K562 (cell line): ENCODE data around the gene MARCHF3. TPM values are rescaled to one million over a fixed set of nuclear protein-coding genes. Genes with fewer than 3 reads are reported as not detected.

Source experiments
- ATAC-seq: fragments of 200-7000 bp; cut with Tn5 transposase; 3 replicates; pipeline ENCODE4 v1.9.1; 2020; ENCODE audit warnings: moderate library complexity
- BruUV-seq: library from RNA; stranded (reverse); fragments of 400-500 nt; replicated peaks from 2 replicates; lab custom pipeline; 2021; lab: Mats Ljungman, UMichigan
- CTCF ChIA-PET: fragments of 300-600 bp; formaldehyde crosslinking; extraction: SDS; loops from one replicate; lab custom pipeline; 2021; ENCODE audit warnings: low intra/inter-chr PET ratio; lab: Yijun Ruan, JAX
- POLR2A ChIA-PET: fragments of 300-600, 350-650 bp; sonication (Branson Sonifier 250); formaldehyde crosslinking; extraction: SDS; loops from one replicate; lab custom pipeline; 2021; ENCODE audit warnings: antibody characterized with exemption, inconsistent platforms; lab: Yijun Ruan, JAX
- DNase-seq, 4 experiments: peaks; one replicate each; pipeline versions ENCODE4 v3.0.0 to v3.0.0-alpha.2; 2011 to 2018; ENCODE audit warnings: low spot score in 3 of 4, mixed read lengths in 3 of 4; ENCODE audit errors: extremely low read depth in 1 of 4
- FAIRE-seq: peaks from 2 replicates; lab custom pipeline; 2011; peaks lifted over from hg19 to GRCh38; lab: Jason Lieb, UNC
- H2AFZ ChIP-seq: 2 replicates; pipeline ENCODE4 v1.6.0; 2011; ENCODE audit warnings: low read depth, low read length, control low read depth, inconsistent platforms
- H3K27ac ChIP-seq: fragments of 200-600 bp; 3 replicates; pipeline ENCODE4 v1.8.0; 2011; ENCODE audit warnings: low read depth, mild to moderate bottlenecking, control low read depth, inconsistent platforms, low read length, moderate library complexity, mixed read lengths; ENCODE audit errors: extremely low read depth
- H3K27me3 ChIP-seq, 2 experiments: fragments of 300-600 bp in 1 of 2; 2 replicates in 1 of 2; 3 replicates in 1 of 2; pipeline versions ENCODE4 v1.6.0 to v1.8.0; 2011; ENCODE audit warnings: inconsistent platforms in 2 of 2, low read length in 2 of 2, mild to moderate bottlenecking in 1 of 2, mixed read lengths in 1 of 2, moderate library complexity in 1 of 2; ENCODE audit not compliant: control insufficient read depth in 2 of 2, insufficient read depth in 2 of 2
- H3K36me3 ChIP-seq: fragments of 300-600 bp; 3 replicates; pipeline ENCODE4 v1.8.0; 2011; ENCODE audit warnings: mild to moderate bottlenecking, low read length, inconsistent platforms; ENCODE audit not compliant: control insufficient read depth, insufficient read depth
- H3K4me1 ChIP-seq, 2 experiments: fragments of 200-600 bp in 1 of 2; replicated peaks in 1 of 2; 2 replicates in 1 of 2; 3 replicates in 1 of 2; pipeline versions ENCODE4 v1.5.1 to v1.8.0; 2011; ENCODE audit warnings: inconsistent platforms in 2 of 2, low read length in 2 of 2, mild to moderate bottlenecking in 1 of 2, mixed read lengths in 1 of 2, moderate library complexity in 1 of 2; ENCODE audit not compliant: control insufficient read depth in 2 of 2, insufficient read depth in 2 of 2
- H3K4me2 ChIP-seq: 2 replicates; pipeline ENCODE4 v1.6.1; 2011; ENCODE audit warnings: low read length, control low read depth, inconsistent platforms, mixed read lengths; ENCODE audit not compliant: insufficient read depth
- H3K4me3 ChIP-seq: fragments of 200-600 bp; sonication (generic), shearing (Covaris generic); 2 replicates; pipeline ENCODE4 v1.5.1; 2016; ENCODE audit warnings: control low read depth, inconsistent platforms
- H3K79me2 ChIP-seq: fragments of 200-600 bp; 3 replicates; pipeline ENCODE4 v1.8.0; 2011; ENCODE audit warnings: low read length, inconsistent platforms; ENCODE audit not compliant: control insufficient read depth, insufficient read depth
- H3K9ac ChIP-seq, 2 experiments: 2 replicates each; pipeline versions ENCODE4 v1.6.0 to v1.6.1; 2011; ENCODE audit warnings: low read depth in 2 of 2, low read length in 2 of 2, control low read depth in 1 of 2, inconsistent platforms in 1 of 2, mild to moderate bottlenecking in 1 of 2, mixed read lengths in 1 of 2; ENCODE audit not compliant: insufficient read depth in 1 of 2
- H3K9me1 ChIP-seq: one replicate; pipeline ENCODE4 v1.6.0; 2011; ENCODE audit warnings: inconsistent platforms, mild to moderate bottlenecking, low read length, moderate library complexity; ENCODE audit not compliant: control insufficient read depth, insufficient read depth
- H3K9me3 ChIP-seq: replicated peaks from 2 replicates; pipeline ENCODE4 v1.5.1; 2011; ENCODE audit warnings: low read depth, low read length, inconsistent platforms; ENCODE audit not compliant: control insufficient read depth, insufficient read depth
- H4K20me1 ChIP-seq: replicated peaks from 2 replicates; pipeline ENCODE4 v1.6.1; 2011; ENCODE audit warnings: low read length, inconsistent platforms, mixed read lengths; ENCODE audit not compliant: control insufficient read depth, insufficient read depth
- HDAC2 ChIP-seq: fragments of 450-650 bp; IDR thresholded peaks from 2 replicates; pipeline ENCODE4 v1.6.1; 2016; ENCODE audit warnings: mild to moderate bottlenecking
- KLF10 ChIP-seq: fragments of 250-450 bp; sonication (Bioruptor Pico); IDR thresholded peaks from 2 replicates; pipeline ENCODE4 v1.6.1; 2021; ENCODE audit warnings: matching md5 sums
- MEIS2 ChIP-seq: fragments of 450-650 bp; IDR thresholded peaks from 2 replicates; pipeline ENCODE4 v1.6.1; 2014; ENCODE audit warnings: mild to moderate bottlenecking; ENCODE audit not compliant: partially characterized antibody
- NFIX ChIP-seq: fragments of 250-450 bp; sonication (Bioruptor Pico); IDR thresholded peaks from 2 replicates; pipeline ENCODE4 v1.4.0; 2020; ENCODE audit warnings: low read depth, mild to moderate bottlenecking, moderate library complexity
- PKNOX1 ChIP-seq: fragments of 450-650 bp; IDR thresholded peaks from 2 replicates; pipeline ENCODE4 v1.6.1; 2016
- RAD21 ChIP-seq, 2 experiments: fragments of 250-450 bp in 1 of 2; fragments of 450-650 bp in 1 of 2; sonication (Bioruptor Pico) in 1 of 2; formaldehyde crosslinking in 1 of 2; IDR thresholded peaks in 1 of 2; conservative IDR thresholded peaks in 1 of 2; 2 replicates each; pipeline versions ENCODE4 v1.4.0 to v1.8.0; 2020 to 2022; ENCODE audit warnings: mild to moderate bottlenecking in 2 of 2, moderate library complexity in 1 of 2
- SMAD3 ChIP-seq: fragments of 450-650 bp; formaldehyde crosslinking; conservative IDR thresholded peaks from 2 replicates; pipeline ENCODE4 v1.4.0; 2020; ENCODE audit warnings: mild to moderate bottlenecking
- ZNF134 ChIP-seq: fragments of 250-450 bp; sonication (Bioruptor Pico); conservative IDR thresholded peaks from 2 replicates; pipeline ENCODE4 v1.4.0; 2020
- ZNF197 ChIP-seq: fragments of 200-800 bp; sonication (Bioruptor generic); IDR thresholded peaks from 2 replicates; pipeline ENCODE4 v1.6.1; 2016; ENCODE audit warnings: low read depth, missing genetic modification characterization, missing compliant biosample characterization
- ZNF584 ChIP-seq: fragments of 200-800 bp; sonication (Bioruptor generic); IDR thresholded peaks from 2 replicates; pipeline ENCODE4 v1.6.1; 2016; ENCODE audit warnings: low read depth, mild to moderate bottlenecking, missing genetic modification characterization, missing compliant biosample characterization
- ZNF695 ChIP-seq: fragments of 450-650 bp; formaldehyde crosslinking; IDR thresholded peaks from 2 replicates; pipeline ENCODE4 v1.4.0; 2020; ENCODE audit warnings: mild to moderate bottlenecking, moderate library complexity
- ZNF76 ChIP-seq: fragments of 250-450 bp; sonication (Bioruptor Pico); IDR thresholded peaks from 2 replicates; pipeline ENCODE4 v1.4.0; 2020; ENCODE audit warnings: mild to moderate bottlenecking, moderate library complexity, borderline replicate concordance
- WGBS: fragments of 100-300 bp; shearing (Covaris generic); methylation state at CpG from one replicate; pipeline ENCODE4 v1.1.6; 2016; ENCODE audit warnings: low coverage, mixed read lengths; ENCODE audit not compliant: insufficient coverage; ENCODE audit errors: missing lambda C conversion rate; 5-methylcytosine and 5-hydroxymethylcytosine counted together
- in situ Hi-C: fragments of 300-500 bp; cut with MboI; formaldehyde crosslinking; loops from 4 replicates; pipeline ENCODE4 v1.15.0; 2018; ENCODE audit warnings: inconsistent platforms, mixed read lengths
- intact Hi-C: fragments of 100-400 bp; cut with micrococcal nuclease; formaldehyde crosslinking; loops from 2 replicates; pipeline ENCODE4 v1.14.2; 2022
- polyA plus RNA-seq, 8 experiments: library from polyadenylated mRNA; depleted of rRNA in 4 of 8; stranded (reverse) in 5 of 8; unstranded in 3 of 8; fragments of >200 nt; fragmentation: Nextera tagmentation in 2 of 8; fragmentation: Illumina TruSeq in 1 of 8; extraction: Ambion mirVana in 2 of 8; extraction: Trizol in 1 of 8; gene quantifications; 2 replicates each; pipeline versions ENCODE4 v1.2.1 to v1.2.3, GENCODE V29; 2011 to 2014; ENCODE audit warnings: inconsistent platforms in 1 of 8, missing spikeins in 1 of 8
- total RNA-seq, 7 experiments: library from RNA; depleted of rRNA in 6 of 7; stranded (reverse); fragments of >200 nt in 6 of 7; fragmentation: Illumina TruSeq in 2 of 7; extraction: Trizol in 2 of 7; gene quantifications; 2 replicates each; pipeline versions ENCODE4 v1.2.1 to v1.2.3, GENCODE V29; 2011 to 2021; ENCODE audit warnings: low replicate concordance in 1 of 7

MARCHF3 gene
- total and polyA plus RNA-seq, 9 of the 15 experiments (the other 6 are each of a cell fraction or from before 2014, with no cell fraction given): 5.6 to 37.4 (median 16.5) TPM

- no peak overlapping the region for H3K9ac ChIP-seq
- H3K9me1 ChIP-seq: peaks cover 4% of the 10 kb centered on the region
- DNase-seq (no peak), FAIRE-seq (no peak), ATAC-seq (no peak)
- peaks cover 5 to 10% of the 10 kb centered on the region in 2 experiments; a peak in 2 of 5 replicates for H3K4me1 ChIP-seq
- no peak overlapping the region for H3K4me2 ChIP-seq
- no peaks in the 10 kb centered on the region for H3K27me3 ChIP-seq
- no peak overlapping the region for H3K27ac ChIP-seq
- intact Hi-C loops: no loop called here
- H4K20me1 ChIP-seq: no peaks in the 10 kb centered on the region
- in situ Hi-C loops: no loop called here
- no peaks in the 10 kb centered on the region; the same call in 2 of the 3 replicates for H3K36me3 ChIP-seq
- ChIA-PET CTCF (no interaction called here), POLR2A (no interaction called here)
- H3K9me3 ChIP-seq: no peaks in the 10 kb centered on the region
- H2AFZ ChIP-seq: no peak overlapping the region
- no peak overlapping the region for H3K4me3 ChIP-seq
- 58% methylated on average over 2 of the region's 2 CpGs for WGBS
- no TSS peak for BruUV-seq
- peaks cover 28% of the 10 kb centered on the region for H3K79me2 ChIP-seq
- TF ChIP-seq SMAD3 (CRISPR knock-in tag) (no peak), KLF10 (CRISPR knock-in tag) (no peak), ZNF76 (CRISPR knock-in tag) (no peak), MEIS2 (peak; percentile 33), ZNF134 (CRISPR knock-in tag) (no peak), ZNF197 (CRISPR knock-in tag) (no peak), NFIX (CRISPR knock-in tag) (no peak), RAD21 (CRISPR knock-in tag; conservative IDR thresholded peaks at IDR 0.05 in 1 of 2, IDR thresholded peaks at IDR 0.05 in 1 of 2) (no peak), ZNF695 (CRISPR knock-in tag) (no peak), HDAC2 (no peak), ZNF584 (CRISPR knock-in tag) (no peak), PKNOX1 (peak; percentile 48)
These were observed 76.7 kb downstream of the MARCHF3 start for GRCh38 chr5:126953640-126954039.
